Measurements from ENCODE around the gene NCK2. TPM values are rescaled to one million over a fixed set of nuclear protein-coding genes. Genes with fewer than 3 reads are reported as not detected.
A peak's percentile ranks its signal among the peaks of the same experiment; 100 is the strongest.

The NCK2 gene
- total and polyA plus RNA-seq, 7 donors = 36.4 to 59.9 (median 52.0) TPM

DNA sequence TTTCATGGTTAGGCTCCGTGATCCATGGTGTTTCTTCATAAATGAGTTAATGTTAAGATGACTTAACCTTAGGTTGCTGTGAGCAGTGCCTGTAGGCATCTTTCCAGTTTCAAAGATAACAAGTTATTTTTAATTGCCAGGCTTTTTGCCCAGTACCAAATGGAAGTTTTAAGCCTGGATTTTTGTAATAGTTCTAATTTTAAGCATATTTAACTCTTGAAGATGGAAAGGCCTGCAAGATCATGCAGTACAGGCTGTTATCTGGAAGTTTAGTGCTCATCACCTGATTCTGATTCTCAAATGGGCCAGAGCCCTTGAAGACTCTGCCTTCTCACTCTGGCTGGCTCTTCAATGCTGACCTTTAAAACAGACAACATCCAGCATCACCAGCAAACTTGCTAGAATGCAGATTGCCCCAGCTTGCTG, 141.3 kb downstream of the NCK2 start:
- H3K36me3 ChIP-seq = peaks cover 0 to 13% (median 6%) of the 10 kb centered on the region in 4 donors
- no peaks in the 10 kb centered on the region for H3K9me3 ChIP-seq
- intact Hi-C loops (cut with DNase I) = loop anchor here (10.0 kb wide), 1 partner anchor 141 kb away; the partner anchor contains the start of gene NCK2
- DNase-seq = no peak
- no peaks in the 10 kb centered on the region for H3K27me3 ChIP-seq
- WGBS, 2 donors = 61 to 70% methylated on average over 1 of the region's 1 CpG
- TF ChIP-seq CTCF (IDR thresholded peaks at IDR 0.05) (no peak), EP300 (IDR thresholded peaks at IDR 0.05) (no peak)
- peak overlapping the region in 3 of 4 donors; percentile 8 to 27 (median 12) for H3K27ac ChIP-seq
- no peak overlapping the region for H3K4me3 ChIP-seq
- H3K4me1 ChIP-seq = peaks cover 0 to 33% (median 28%) of the 10 kb centered on the region in 4 donors

DNA sequence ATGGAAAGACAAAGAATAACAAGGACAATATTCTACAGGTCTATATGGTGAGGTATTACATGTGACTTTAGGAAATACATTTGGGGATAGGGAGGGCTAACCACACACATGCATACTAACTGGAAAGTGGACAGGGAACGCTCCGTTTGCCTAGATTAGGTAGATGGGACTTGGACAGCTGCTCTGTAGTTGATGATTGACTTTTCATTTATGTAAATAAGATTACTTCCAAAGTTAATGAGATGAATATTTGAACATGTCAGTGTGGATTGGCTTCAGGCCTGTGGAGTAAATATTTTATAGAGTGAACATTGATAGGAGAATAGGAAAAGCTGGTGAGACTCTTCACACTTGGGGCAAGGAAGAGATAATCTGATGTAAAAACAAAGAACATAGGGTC, 142.0 kb downstream of the NCK2 start:
- intact Hi-C loops (cut with DNase I) = loop anchor here (10.0 kb wide), 1 partner anchor 142 kb away; the partner anchor contains the start of gene NCK2
- Histone ChIP-seq H3K9me3 (no peaks in the 10 kb centered on the region), H3K27me3 (no peaks in the 10 kb centered on the region), H3K36me3 (peaks cover 0 to 8% (median 4%) of the 10 kb centered on the region in 4 donors), H3K4me1 (peaks cover 0 to 34% (median 29%) of the 10 kb centered on the region in 4 donors), H3K27ac (peak overlapping the region in 2 of 4 donors; percentile 10 to 12), H3K4me3 (no peak overlapping the region)
- WGBS, 2 donors = 14 to 68% methylated on average over 2 of the region's 2 CpGs
- DNase-seq = no peak
- no peak for TF ChIP-seq POLR2A (IDR thresholded peaks at IDR 0.05)
- no peak for TF ChIP-seq EP300 (IDR thresholded peaks at IDR 0.05)
- TF ChIP-seq CTCF (IDR thresholded peaks at IDR 0.05) = no peak
- no peak for TF ChIP-seq POLR2AphosphoS5 (IDR thresholded peaks at IDR 0.05)

DNA sequence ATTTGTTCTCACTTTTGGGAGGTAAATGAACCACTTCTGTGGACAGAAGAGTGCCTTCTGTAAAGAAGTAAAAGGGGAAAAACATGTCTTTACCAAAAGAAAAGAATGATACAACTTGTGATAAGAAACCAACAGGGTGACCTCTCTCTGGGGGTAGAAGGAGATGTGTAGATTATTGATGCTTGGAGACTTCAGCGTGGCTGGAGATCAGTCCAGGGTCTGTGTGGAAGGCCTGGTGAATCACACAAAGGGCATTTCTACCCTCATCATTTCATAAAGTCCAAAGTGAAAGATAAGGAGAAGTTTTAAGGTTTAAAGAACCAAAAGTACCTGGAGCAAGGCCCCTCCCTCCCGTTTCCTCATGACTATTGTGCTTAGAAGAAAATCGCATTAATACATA, 142.5 kb downstream of the NCK2 start:
- peaks cover 0 to 2% (median under 1%) of the 10 kb centered on the region in 4 donors for H3K36me3 ChIP-seq
- WGBS, 2 donors = 95% methylated on average over 3 of the region's 3 CpGs
- H3K4me1 ChIP-seq = peaks cover 0 to 38% (median 29%) of the 10 kb centered on the region in 4 donors
- TF ChIP-seq CTCF (IDR thresholded peaks at IDR 0.05) = no peak
- no peak for TF ChIP-seq POLR2AphosphoS5 (IDR thresholded peaks at IDR 0.05)
- no peak for TF ChIP-seq POLR2A (IDR thresholded peaks at IDR 0.05)
- TF ChIP-seq EP300 (IDR thresholded peaks at IDR 0.05) = no peak
- no peak overlapping the region for H3K4me3 ChIP-seq
- intact Hi-C loops (cut with DNase I) = loop anchor here (10.0 kb wide), 1 partner anchor 142 kb away; the partner anchor contains the start of gene NCK2
- H3K27me3 ChIP-seq = no peaks in the 10 kb centered on the region
- DNase-seq = no peak
- H3K27ac ChIP-seq = peak overlapping the region in 1 of 4 donors; percentile 10
- H3K9me3 ChIP-seq = no peaks in the 10 kb centered on the region

- Histone ChIP-seq H3K36me3 (peaks cover 0 to 9% (median 7%) of the 10 kb centered on the region in 4 donors), H3K9me3 (no peaks in the 10 kb centered on the region), H3K27me3 (no peaks in the 10 kb centered on the region), H3K4me3 (no peak overlapping the region), H3K4me1 (peaks cover 0 to 41% (median 28%) of the 10 kb centered on the region in 4 donors), H3K27ac (no peak overlapping the region)
- no peak for DNase-seq
- TF ChIP-seq POLR2AphosphoS5 (IDR thresholded peaks at IDR 0.05) = no peak
- TF ChIP-seq CTCF (IDR thresholded peaks at IDR 0.05) = no peak
- no peak for TF ChIP-seq POLR2A (IDR thresholded peaks at IDR 0.05)
- no peak for TF ChIP-seq EP300 (IDR thresholded peaks at IDR 0.05)
- 98% methylated on average over 2 of the region's 2 CpGs for WGBS, 2 donors
- intact Hi-C loops (cut with DNase I) = loop anchor here (10.0 kb wide), 1 partner anchor 144 kb away; the partner anchor contains the start of gene NCK2
Measured at GRCh38 chr2:105888625-105889024, 143.9 kb downstream of the NCK2 start.

Data from sigmoid colon (tissue), 7 donors.